Ascending aorta (tissue), 2 donors: ENCODE data around the gene FKBP1A. TPM values are rescaled to one million over a fixed set of nuclear protein-coding genes. Genes with fewer than 3 reads are reported as not detected.
"Not testable (repeated sequence)": the region's sequence is repeated elsewhere in the genome, so short reads cannot be mapped to it uniquely, and the experiment has no call there.

Experiments used
- DNase-seq, 2 donors: peaks; one replicate each; pipeline ENCODE4 v3.0.0-alpha.2; 2019; ENCODE audit warnings: low spot score in 2 of 2
- H3K27ac ChIP-seq, 2 donors: fragments of 200-600 bp; sonication (generic); one replicate each; pipeline ENCODE4 v1.5.1; 2016 to 2017; ENCODE audit warnings: mild to moderate bottlenecking in 1 of 2
- H3K27me3 ChIP-seq: fragments of 200-600 bp; sonication (generic); one replicate; pipeline ENCODE4 v1.5.1; 2017
- H3K36me3 ChIP-seq, 2 donors: fragments of 200-600 bp; sonication (generic); one replicate each; pipeline ENCODE4 v1.5.1; 2016
- H3K4me1 ChIP-seq, 2 donors: fragments of 200-600 bp; sonication (generic); one replicate each; pipeline ENCODE4 v1.5.1; 2016 to 2017; ENCODE audit warnings: mild to moderate bottlenecking in 1 of 2
- H3K4me3 ChIP-seq, 2 donors: fragments of 200-600 bp; sonication (generic); one replicate each; pipeline ENCODE4 v1.5.1; 2016 to 2017; ENCODE audit warnings: mild to moderate bottlenecking in 1 of 2
- H3K9me3 ChIP-seq, 2 donors: fragments of 200-600 bp; sonication (generic); one replicate each; pipeline ENCODE4 v1.5.1; 2016
- intact Hi-C: fragments of 100-400 bp; cut with DNase I; formaldehyde crosslinking; loops from one replicate; pipeline ENCODE4 v1.15.1; 2023
- total RNA-seq: library from RNA; depleted of rRNA; stranded (reverse); fragments of >200 nt; gene quantifications from one replicate; pipeline ENCODE4 v1.1.0, GENCODE V29; 2016
- TF ChIP-seq, protein P1 (sequence below), 3 experiments: fragments of 200-600 bp in 2 of 3; fragments of 450-650 bp in 1 of 3; sonication (generic) in 2 of 3; IDR thresholded peaks; one replicate each; pipeline ENCODE4 v1.5.1; 2016 to 2019; ENCODE audit warnings: antibody characterized with exemption in 3 of 3, mild to moderate bottlenecking in 1 of 3, moderate library complexity in 1 of 3

FKBP1A gene
- total RNA-seq, 1 donor from 2014 or later = 202 TPM

DNA sequence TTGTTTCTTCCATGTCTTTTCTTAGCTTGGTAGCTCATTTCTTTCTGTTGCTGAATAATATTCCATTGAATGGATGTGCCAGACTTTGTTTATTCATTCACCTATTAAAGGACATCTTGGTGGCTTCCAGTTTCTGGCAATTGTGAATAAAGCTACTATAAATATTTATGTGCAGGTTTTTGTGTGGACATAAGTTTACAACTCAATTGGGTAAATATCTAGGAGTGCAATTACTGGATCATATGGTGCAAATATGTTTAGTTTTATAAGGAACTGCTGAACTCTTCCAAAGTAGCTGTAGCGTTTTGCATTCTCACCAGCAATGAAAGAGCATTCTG, 47.1 kb downstream of the FKBP1A start:
- no peaks in the 10 kb centered on the region for H3K36me3 ChIP-seq
- H3K4me3 ChIP-seq = no peak overlapping the region
- TF ChIP-seq, protein P1, sequence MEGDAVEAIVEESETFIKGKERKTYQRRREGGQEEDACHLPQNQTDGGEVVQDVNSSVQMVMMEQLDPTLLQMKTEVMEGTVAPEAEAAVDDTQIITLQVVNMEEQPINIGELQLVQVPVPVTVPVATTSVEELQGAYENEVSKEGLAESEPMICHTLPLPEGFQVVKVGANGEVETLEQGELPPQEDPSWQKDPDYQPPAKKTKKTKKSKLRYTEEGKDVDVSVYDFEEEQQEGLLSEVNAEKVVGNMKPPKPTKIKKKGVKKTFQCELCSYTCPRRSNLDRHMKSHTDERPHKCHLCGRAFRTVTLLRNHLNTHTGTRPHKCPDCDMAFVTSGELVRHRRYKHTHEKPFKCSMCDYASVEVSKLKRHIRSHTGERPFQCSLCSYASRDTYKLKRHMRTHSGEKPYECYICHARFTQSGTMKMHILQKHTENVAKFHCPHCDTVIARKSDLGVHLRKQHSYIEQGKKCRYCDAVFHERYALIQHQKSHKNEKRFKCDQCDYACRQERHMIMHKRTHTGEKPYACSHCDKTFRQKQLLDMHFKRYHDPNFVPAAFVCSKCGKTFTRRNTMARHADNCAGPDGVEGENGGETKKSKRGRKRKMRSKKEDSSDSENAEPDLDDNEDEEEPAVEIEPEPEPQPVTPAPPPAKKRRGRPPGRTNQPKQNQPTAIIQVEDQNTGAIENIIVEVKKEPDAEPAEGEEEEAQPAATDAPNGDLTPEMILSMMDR (IDR thresholded peaks at IDR 0.05) = no peak
- intact Hi-C loops = no loop called here
- H3K4me1 ChIP-seq = no peaks in the 10 kb centered on the region
- H3K9me3 ChIP-seq = peaks cover 0 to 9% of the 10 kb centered on the region in 2 donors
- no peak for DNase-seq
- no peaks in the 10 kb centered on the region for H3K27me3 ChIP-seq
- no peak overlapping the region for H3K27ac ChIP-seq

GRCh38 chr20:1345030-1345755, 47.7 kb downstream of the FKBP1A start:
- H3K4me3 ChIP-seq = no peak overlapping the region
- no peak overlapping the region for H3K27ac ChIP-seq
- H3K9me3 ChIP-seq = peaks cover 0 to 9% of the 10 kb centered on the region in 2 donors
- intact Hi-C loops = no loop called here
- TF ChIP-seq, protein P1 (IDR thresholded peaks at IDR 0.05) = no peak
- H3K36me3 ChIP-seq = no peaks in the 10 kb centered on the region
- H3K27me3 ChIP-seq = no peaks in the 10 kb centered on the region
- H3K4me1 ChIP-seq = no peaks in the 10 kb centered on the region
- DNase-seq = no peak

GRCh38 chr20:1343446-1344124, 49.3 kb downstream of the FKBP1A start:
- H3K9me3 ChIP-seq, DNase-seq, H3K4me1 ChIP-seq, intact Hi-C loops, H3K27ac ChIP-seq, H3K27me3 ChIP-seq, H3K36me3 ChIP-seq, H3K4me3 ChIP-seq: not testable (repeated sequence)

GRCh38 chr20:1341561-1342265, 51.1 kb downstream of the FKBP1A start:
- intact Hi-C loops = no loop called here
- Histone ChIP-seq H3K27me3 (no peaks in the 10 kb centered on the region), H3K9me3 (no peaks in the 10 kb centered on the region), H3K4me1 (no peaks in the 10 kb centered on the region), H3K27ac (no peak overlapping the region), H3K4me3 (no peak overlapping the region), H3K36me3 (no peaks in the 10 kb centered on the region)
- DNase-seq = no peak
- TF ChIP-seq, protein P1 (IDR thresholded peaks at IDR 0.05) = no peak

- DNase-seq = no peak
- Histone ChIP-seq H3K27ac (no peak overlapping the region), H3K36me3 (peaks cover 0 to 1% of the 10 kb centered on the region in 2 donors), H3K9me3 (no peaks in the 10 kb centered on the region), H3K4me3 (no peak overlapping the region), H3K4me1 (no peaks in the 10 kb centered on the region), H3K27me3 (no peaks in the 10 kb centered on the region)
- intact Hi-C loops = no loop called here
- TF ChIP-seq, protein P1 (IDR thresholded peaks at IDR 0.05) = no peak
Measured at GRCh38 chr20:1338801-1339200, 54.1 kb downstream of the FKBP1A start.

DNA sequence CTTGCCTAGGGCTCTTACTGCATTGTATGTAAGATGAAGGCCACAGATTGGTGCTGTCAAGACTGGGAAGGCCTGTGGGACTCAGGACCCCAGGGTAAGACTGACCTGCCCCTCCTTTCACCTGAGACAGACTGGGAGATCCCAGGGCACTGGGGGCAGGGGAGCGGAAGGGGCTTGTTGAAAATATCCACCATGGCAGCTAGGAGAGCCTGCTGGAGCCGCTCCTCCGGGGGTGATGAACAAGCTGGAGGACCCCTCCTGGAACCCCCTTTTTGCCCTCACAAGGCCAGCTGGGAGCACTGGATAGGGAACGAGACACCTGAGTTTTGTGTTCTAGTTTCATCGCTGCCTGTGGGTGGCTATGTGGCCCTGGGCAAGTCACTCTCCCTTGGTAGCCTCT, 54.8 kb downstream of the FKBP1A start:
- DNase-seq = no peak

More for the DNA sequence above, 54.8 kb downstream of the FKBP1A start:
- Histone ChIP-seq H3K4me1 (no peaks in the 10 kb centered on the region), H3K9me3 (no peaks in the 10 kb centered on the region), H3K27me3 (no peaks in the 10 kb centered on the region), H3K4me3 (no peak overlapping the region), H3K36me3 (peaks cover 3 to 7% of the 10 kb centered on the region in 2 donors), H3K27ac (no peak overlapping the region)
- intact Hi-C loops = no loop called here
- TF ChIP-seq, protein P1 (IDR thresholded peaks at IDR 0.05) = no peak
